NCI-H146 treated with DMSO at 0.1 percent for 48 hours (cell line): ENCODE results near the gene CYTH1.
"Not testable (repeated sequence)": the region's sequence is repeated elsewhere in the genome, so short reads cannot be mapped to it uniquely, and the experiment has no call there.

Experiments used
- DNase-seq: peaks from one replicate; lab custom pipeline; 2025; ENCODE audit not compliant: unreplicated experiment; lab: John Stamatoyannopoulos, UW

CYTH1 gene

GRCh38 chr17:78789663-78790181, 7.6 kb upstream of the CYTH1 start:
- DNase-seq: no peak

- DNase-seq: no peak
Measured at GRCh38 chr17:78789149-78789662, 7.1 kb upstream of the CYTH1 start.

- DNase-seq: no peak
Measured at GRCh38 chr17:78788451-78788850, 6.4 kb upstream of the CYTH1 start.

GRCh38 chr17:78787444-78787843, 5.4 kb upstream of the CYTH1 start:
- DNase-seq: no peak

GRCh38 chr17:78785663-78786057, 3.6 kb upstream of the CYTH1 start:
- DNase-seq: peak; percentile 8

GRCh38 chr17:78785011-78785662, 3.1 kb upstream of the CYTH1 start:
- DNase-seq: no peak

- DNase-seq: no peak
Measured at GRCh38 chr17:78784352-78784751, 2.3 kb upstream of the CYTH1 start.

GRCh38 chr17:78783711-78784324, 1.7 kb upstream of the CYTH1 start:
- no peak for DNase-seq

GRCh38 chr17:78781104-78781892, 775 bp downstream of the CYTH1 start:
- DNase-seq: no peak

GRCh38 chr17:78780335-78780734, 1.7 kb downstream of the CYTH1 start:
- no peak for DNase-seq

GRCh38 chr17:78779850-78780249, 2.2 kb downstream of the CYTH1 start:
- no peak for DNase-seq

- not testable (repeated sequence) for DNase-seq
Measured at GRCh38 chr17:78779286-78779651, 2.8 kb downstream of the CYTH1 start.

- DNase-seq: no peak
Measured at GRCh38 chr17:78777881-78778280, 4.2 kb downstream of the CYTH1 start.

GRCh38 chr17:78774956-78775571, 7.0 kb downstream of the CYTH1 start:
- no peak for DNase-seq

- DNase-seq: no peak
Measured at GRCh38 chr17:78774453-78774852, 7.6 kb downstream of the CYTH1 start.

GRCh38 chr17:78771758-78772382, 10.2 kb downstream of the CYTH1 start:
- DNase-seq: no peak

GRCh38 chr17:78769196-78769773, 12.8 kb downstream of the CYTH1 start:
- DNase-seq: no peak

- DNase-seq: no peak
Measured at GRCh38 chr17:78767806-78768205, 14.3 kb downstream of the CYTH1 start.

- DNase-seq: no peak
Measured at GRCh38 chr17:78766743-78767294, 15.3 kb downstream of the CYTH1 start.

- no peak for DNase-seq
Measured at GRCh38 chr17:78766225-78766624, 15.8 kb downstream of the CYTH1 start.
